Thyroid gland (tissue), 4 donors: ENCODE results near the gene CDC25B.

Experiments used
- CTCF ChIP-seq, 6 experiments: fragments of 200-600 bp in 3 of 6; fragments of 450-650 bp in 3 of 6; sonication (generic) in 3 of 6; IDR thresholded peaks; one replicate each; pipeline ENCODE4 v1.5.1; 2016 to 2019; ENCODE audit warnings: antibody characterized with exemption in 6 of 6, mild to moderate bottlenecking in 2 of 6, inconsistent platforms in 1 of 6, moderate library complexity in 1 of 6
- POLR2A ChIP-seq, 2 donors: fragments of 450-650 bp; IDR thresholded peaks; one replicate each; pipeline ENCODE4 v1.6.1; 2017; ENCODE audit warnings: antibody characterized with exemption in 2 of 2, mild to moderate bottlenecking in 2 of 2, moderate library complexity in 1 of 2

DNA sequence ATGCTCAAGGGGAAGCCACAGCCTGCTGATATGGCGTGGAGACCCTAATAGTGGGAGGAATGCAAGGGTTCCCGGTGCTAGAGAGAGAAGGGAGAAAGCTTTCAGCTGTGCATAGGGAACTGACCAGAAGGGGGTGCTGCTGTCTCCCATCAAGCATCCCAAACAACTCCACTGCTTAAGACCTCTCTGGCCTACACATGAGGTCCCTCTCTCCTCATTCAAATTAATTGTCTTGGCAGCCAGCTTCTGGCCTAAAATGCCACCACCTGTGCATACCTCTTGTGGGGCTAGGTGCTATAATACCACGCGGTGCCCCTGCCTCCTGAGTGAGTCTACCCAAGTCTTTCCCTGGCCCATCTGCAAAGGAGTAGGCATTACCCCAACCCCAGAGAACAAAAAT, 43.0 kb upstream of the CDC25B start:
- peak in 4 of 6 experiments; percentile 40 to 69 (median 52) for TF ChIP-seq CTCF (IDR thresholded peaks at IDR 0.05)
- TF ChIP-seq POLR2A (IDR thresholded peaks at IDR 0.05), result no peak
